D341Med (cell line): ENCODE results near the gene ALOX5AP.

Experiments
- DNase-seq: peaks from one replicate; pipeline ENCODE4 v3.0.0; 2012; ENCODE audit warnings: low spot score

ALOX5AP gene

DNA sequence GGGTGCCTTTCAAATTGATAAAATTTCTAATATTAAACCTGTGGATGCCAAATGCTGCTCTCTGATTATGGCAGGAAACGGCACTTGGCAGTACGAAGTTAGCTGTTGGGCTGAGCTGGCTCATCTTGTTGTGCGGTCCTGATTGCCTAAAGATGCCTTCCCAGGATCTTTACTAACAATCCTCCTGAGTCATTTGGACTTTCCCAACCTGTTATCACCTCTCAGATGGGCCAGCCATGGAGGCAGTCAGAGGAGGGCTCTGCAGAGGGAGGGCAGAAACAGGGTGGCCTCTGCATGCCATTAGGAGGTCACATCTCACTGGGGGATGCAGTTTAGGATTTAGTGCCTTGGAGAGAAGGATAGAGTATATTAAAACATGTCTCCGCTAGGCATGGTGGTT, 27.3 kb downstream of the ALOX5AP start:
- DNase-seq: no peak

DNA sequence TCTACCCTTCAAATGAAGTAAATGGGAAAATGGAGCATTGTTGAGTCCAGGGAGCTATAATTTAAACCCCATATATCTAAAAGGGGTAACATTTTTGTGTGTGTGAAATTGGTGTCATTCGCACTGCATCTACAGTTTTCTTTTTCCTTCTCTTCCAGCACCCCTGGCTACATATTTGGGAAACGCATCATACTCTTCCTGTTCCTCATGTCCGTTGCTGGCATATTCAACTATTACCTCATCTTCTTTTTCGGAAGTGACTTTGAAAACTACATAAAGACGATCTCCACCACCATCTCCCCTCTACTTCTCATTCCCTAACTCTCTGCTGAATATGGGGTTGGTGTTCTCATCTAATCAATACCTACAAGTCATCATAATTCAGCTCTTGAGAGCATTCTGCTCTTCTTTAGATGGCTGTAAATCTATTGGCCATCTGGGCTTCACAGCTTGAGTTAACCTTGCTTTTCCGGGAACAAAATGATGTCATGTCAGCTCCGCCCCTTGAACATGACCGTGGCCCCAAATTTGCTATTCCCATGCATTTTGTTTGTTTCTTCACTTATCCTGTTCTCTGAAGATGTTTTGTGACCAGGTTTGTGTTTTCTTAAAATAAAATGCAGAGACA, 28.6 kb downstream of the ALOX5AP start:
- DNase-seq: no peak

DNA sequence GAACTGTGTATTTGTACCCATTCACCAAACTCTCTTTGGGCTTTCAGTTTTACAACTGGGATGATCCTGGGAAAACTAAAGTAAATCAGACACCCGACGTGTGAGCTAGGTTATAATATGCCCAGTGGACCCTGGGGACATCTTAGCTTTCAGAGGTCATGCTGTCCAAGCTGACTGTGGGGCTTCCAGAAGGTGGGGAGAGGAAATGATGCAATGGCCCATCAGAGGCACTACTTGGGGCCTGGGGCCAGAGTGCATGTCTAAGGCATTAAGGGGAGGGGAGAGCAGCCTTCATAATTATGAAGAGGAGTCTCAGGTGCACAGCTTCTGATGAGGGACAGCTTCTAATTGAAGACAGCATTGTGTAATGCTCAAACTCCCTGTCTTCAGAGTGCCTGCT, 30.9 kb downstream of the ALOX5AP start:
- no peak for DNase-seq

DNA sequence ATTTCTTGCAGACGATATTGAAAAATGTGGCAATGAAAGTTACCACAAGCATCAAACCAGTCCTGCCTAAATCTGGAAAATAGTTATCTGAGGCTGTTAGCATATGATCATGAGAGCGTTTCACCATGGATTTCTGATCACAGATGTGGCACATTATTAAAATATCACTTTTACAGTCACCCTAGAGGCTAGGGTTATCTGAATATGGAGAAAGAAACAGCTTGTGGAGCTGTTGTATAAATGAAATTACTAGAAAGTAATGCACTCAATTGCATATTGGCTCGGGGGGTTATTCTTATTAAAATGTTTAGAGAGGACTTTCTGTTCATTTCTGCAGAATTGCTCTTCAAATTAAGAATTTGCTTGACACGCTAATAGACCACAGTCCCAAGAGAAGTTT, 35.6 kb downstream of the ALOX5AP start:
- no peak for DNase-seq

DNA sequence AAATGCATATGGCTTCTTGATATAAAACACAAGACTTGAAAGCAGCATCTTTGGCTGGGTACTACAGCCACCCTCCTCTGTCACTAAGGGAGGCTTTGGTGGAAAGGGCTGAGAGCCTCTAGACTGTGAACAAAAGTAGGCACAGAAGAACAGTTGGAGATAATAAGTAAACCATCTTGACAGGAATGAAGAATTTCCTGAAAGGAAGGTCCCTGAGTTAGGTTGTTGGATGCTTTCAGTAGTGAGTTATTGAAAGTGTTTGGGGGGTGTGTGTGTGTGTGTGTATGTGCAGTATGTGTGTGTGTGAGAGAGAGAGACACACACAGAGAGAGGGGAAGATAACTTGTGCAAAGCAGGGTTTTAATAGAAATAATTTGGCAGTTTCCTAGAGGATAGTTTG, 38.2 kb downstream of the ALOX5AP start:
- DNase-seq: no peak

DNA sequence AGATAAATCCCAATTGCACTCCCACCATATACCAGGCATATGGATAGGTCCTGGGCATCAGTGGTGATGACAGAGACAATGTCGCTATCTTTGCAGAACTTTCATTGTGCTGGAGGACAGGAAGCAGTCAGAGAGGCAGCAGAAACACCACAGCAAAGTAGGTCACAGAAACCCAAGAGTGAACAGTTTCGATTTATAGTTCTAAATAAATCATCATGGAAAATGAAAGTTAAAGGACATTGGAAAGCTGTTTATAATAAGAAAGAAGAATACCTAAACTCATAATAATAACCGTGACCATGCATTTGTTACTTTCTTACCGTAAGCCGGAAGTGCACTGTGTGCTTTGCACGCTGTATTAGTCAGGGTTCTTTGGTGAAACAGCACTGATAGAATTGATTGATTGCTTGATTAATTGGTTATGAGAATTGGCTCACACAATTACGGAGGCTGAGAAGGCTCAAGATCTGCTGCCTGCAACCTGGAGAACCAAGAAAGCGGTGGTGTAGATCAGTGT, 38.9 kb downstream of the ALOX5AP start:
- DNase-seq: no peak

DNA sequence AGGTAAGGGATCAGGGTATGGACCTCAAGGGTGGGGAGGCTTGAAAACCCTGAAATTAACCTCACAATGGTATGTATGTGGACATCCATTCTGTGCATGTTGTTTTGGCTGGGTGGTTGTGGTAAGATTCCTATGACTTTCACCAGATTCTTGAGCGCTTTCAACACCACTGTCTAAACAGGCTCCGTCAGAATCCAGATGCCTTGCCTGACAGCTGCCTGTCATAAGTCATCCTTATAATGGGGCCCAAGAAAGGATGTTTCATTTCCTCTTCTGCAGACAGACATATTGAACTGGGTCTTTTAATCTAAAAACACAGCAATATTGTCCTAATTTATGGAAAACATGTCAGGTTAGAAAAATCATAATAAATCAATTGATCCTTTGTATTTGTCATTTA, 41.3 kb downstream of the ALOX5AP start:
- no peak for DNase-seq

DNA sequence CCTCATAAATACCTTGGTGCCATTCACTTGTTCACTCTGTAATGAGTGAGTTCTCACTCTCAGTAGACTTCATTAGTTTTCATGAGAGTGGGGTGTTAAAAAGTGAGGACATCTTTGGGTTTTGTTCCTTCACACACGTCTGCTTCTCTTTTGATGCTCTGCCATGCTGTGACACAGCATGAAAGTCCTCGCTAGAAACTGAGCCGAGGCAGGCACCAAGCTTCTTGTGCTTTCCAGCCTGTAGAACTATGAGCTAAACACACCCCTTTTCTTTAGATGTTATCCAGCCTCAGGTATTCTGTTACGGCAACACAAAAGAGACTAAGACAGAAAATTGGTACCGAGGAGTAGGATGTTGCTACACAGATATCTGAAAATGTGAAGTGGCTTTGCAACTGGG, 43.7 kb downstream of the ALOX5AP start:
- DNase-seq: no peak

DNA sequence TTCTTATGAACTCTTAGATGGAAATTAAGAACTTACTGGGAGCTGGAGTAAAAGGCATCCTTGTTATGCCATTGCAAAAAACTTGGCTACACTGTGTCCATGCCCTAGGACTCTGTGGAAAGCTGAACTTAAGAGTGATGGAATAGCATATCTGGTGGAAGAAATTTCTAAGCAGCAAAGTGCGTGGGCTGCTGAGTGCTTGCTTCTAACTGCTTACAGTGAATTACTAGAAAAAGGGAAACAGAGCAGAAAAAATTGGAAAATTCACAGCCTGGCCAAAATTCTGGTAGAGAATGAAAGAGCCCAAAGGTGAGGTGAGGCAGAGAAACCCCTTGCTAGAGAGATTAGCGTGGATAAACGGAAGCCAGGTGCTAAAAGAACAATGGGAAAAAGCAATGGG, 44.3 kb downstream of the ALOX5AP start:
- no peak for DNase-seq

DNA sequence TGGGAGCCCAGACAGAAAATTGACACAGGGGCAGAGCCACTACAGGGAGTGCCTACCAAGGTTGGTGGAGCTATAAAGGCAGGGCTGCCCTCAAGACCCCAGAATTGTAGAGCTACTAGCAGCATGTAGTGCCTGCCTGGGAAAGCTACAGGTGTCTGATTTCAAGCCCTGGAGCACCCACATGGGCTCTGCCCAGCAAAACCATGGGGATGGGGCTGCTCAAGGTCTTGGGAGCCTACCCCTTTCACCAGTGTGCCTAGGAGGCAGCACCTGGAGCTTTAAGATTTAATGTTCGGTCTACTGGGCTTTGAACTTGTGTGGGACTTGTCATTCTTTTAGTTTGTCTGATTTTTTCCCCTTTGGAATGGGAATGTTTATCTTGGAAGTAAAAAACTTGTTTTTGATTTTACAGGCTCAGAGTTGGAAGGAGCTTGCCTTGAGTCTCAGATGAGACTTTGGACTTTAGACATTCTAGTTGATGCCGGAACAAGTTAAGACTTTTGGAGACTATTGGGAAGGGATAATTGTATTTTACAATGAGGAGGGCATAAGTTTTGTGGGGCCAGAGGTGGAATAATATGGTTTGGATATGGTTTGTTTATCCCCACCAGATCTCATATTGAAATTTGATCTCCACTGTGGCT, 45.1 kb downstream of the ALOX5AP start:
- DNase-seq: no peak

DNA sequence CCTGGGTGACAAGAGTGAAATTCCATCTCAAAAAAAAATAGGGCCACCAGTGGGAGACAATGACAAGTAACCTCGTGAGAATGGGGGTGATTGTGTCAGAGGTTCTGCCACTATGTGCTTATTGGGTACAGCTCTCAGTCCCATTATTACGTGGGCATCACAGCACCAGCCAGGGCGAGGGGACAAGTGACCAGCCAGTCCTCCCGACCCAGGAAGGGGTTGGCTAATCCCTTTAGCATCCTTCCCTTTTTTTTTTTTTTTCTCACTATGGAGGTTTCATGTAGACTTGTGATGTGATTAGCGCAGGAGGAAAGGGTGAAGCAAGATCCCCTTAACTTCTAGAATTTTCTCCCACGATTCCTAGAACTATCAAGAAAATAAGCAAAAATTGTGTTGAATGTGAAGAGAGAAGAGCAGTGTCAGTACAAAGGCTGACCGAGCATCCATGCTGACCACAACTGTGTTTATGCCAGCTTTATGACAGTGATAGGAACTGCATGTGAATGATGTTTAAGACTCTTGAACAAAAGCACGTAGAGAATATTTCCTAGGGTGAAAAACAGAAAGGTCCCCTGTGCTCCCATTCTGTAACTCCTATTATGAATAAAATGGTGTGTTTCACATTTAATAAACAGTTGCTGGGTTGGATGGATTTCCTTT, 50.0 kb downstream of the ALOX5AP start:
- DNase-seq: no peak

DNA sequence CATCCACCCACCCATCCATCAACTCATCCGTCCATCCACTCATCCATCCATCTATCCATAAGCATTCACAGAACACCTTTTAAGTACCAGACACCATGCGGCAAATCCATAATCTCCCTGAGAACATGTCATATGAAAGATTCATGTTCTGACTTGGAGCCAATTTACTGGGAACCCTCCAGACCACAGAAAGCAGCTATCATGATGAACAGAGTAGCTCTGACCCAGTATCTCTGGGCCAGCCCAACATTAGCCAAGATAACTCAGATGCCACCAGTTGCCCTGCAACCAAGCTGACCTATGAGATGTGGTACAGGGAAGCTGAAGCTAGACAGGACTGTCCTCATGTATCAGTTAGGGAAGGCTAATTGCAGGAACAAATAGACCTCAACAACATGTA, 51.3 kb downstream of the ALOX5AP start:
- no peak for DNase-seq

DNA sequence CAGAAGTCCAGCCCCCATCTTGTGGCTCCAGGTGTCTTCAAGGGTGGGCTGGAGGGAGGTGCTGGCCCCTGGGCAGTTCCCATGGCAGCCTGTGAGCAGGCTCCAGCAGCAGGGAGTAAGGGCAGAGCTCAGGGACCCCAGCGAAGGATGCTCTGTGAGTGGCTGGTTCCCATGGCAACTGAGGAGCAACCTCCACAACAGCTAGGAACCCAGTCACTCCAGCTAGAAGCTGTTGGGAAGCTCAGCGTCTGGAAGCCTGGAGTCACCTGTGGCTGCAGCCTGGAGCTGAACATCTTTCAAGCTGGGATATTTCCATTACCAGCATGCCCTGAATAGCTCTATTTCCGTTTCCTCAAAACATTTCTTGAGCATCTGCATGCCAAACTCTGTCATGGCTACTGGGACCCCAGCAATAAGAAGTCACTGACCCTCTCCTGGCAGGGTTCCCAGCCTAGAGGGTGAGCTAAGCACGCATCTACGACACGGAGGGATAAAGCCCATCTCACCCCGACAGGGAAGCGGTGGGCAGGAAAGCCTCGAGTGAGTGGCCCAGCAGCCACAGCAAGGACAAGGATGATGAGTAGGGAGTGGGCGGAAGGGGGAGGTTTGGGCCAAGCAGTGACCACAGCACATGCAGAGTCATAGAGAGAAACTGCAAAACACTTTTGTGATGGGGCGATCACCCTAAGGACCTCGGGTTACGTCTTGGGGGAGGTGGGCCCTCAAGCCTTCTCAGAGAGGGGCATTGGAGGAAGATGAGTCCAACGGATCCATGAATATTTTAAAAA, 52.6 kb downstream of the ALOX5AP start:
- no peak for DNase-seq

DNA sequence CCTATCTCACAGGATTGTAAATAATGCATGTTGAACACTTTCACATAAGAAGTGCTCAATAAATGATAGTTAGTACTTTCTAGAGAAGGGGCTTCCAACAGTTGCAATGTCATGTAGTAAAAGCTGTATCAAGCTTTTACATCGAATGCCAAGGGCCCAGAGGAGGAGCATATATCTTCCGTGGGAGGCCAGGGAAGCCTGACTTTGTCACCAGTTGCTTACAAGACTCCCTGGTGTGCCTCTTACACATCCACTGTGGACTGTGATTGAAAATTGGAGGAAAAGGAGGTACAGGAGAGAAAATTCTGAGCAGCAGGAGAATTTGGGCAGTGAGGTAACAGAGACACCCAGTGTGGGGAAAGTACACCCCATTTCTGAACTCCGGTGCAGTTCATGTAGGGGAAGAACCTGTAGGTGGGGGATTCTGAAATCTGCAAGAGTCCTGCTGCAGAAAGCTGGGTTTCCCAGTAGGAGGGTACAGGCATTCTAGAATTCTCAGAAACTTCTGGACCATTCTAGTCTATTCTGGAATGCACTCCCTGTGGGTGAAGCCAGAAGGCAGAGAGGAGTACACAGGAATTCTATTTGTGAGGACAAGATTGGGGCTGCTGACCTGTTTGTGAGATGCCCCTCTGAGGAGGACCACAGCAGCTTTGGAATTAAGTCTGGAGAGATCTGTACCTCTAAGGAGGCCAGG, 54.0 kb downstream of the ALOX5AP start:
- no peak for DNase-seq

DNA sequence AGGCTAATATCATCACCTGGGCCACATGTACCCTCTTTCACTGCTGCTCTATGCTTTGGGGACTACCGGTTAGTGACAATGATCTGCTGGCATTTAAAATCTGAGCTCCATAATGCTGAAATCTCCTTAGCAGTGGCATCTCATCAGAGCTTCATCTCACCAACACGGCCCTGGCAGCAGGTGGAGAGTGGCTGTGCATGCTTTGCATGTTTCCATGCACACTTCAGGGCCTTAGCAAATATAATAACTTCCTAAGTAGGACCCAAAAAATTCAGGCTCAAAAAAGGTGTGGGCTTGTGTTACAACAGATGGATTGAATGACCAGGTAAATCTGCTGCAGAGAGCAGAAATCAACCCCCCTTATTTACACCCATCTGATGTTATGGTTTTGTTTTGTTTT, 55.2 kb downstream of the ALOX5AP start:
- no peak for DNase-seq

DNA sequence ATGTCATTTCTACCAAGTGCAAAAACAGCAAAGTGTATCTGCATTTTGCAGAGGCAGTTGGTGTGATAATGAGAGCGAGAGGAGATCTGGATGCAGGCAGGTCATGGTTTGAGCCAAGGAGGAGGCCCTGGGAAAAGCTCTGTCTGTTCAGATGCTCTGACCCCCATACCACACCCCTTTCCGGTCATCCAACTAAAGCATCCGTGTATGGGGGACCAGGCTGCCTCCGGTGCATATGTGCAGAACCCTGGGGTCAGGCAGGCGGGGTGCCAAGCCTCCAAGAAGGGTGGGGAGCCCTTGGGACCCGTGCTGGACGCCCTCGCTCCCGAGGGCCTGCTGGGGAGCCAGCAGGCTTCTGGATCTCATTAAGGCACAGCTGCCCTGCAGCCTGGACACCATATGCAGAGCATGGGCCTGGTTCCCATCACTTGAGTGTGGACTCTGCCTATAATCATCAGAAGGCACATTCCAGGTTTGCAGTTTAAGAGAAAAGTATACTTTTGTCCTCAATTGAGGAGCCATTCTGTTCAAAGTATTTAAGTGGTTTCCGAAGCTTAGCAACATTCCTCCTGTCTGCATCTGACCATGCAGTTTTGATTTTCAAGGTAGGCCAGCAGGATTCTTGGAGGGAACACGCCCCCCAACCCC, 56.1 kb downstream of the ALOX5AP start:
- no peak for DNase-seq

DNA sequence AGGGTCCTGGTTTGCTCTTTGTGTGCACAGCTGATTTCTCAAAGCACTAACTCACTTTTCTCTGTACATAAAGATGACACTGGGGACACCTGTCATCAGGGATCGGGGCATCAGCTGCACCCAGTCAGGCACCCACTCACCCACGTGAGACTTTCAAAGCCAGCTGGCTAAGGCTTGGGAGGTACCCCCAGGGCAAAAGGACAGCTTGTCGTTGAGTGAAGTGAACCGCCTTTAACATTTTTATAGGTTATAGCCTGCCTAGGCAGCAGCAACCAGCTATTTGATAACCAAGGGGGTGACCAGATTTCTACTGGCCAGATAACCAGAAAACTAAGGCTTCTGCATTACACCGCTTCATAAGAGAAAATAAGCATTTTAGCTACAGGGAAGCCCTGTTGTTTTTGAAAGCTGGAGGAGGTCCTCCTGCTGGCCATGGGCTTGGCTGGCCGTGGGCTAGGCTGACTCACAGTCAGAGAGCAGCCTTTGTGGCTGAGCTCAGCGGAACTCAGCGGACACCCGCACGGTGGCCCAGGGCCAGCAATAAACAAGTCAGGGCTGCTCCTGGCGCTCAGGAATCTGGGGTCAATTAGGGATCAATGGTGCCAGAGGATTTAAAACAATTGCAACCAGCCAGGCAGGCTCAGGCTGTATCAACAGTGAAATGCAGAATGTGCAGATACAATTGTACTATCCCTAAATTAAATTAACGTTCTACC, 57.1 kb downstream of the ALOX5AP start:
- DNase-seq: no peak

DNA sequence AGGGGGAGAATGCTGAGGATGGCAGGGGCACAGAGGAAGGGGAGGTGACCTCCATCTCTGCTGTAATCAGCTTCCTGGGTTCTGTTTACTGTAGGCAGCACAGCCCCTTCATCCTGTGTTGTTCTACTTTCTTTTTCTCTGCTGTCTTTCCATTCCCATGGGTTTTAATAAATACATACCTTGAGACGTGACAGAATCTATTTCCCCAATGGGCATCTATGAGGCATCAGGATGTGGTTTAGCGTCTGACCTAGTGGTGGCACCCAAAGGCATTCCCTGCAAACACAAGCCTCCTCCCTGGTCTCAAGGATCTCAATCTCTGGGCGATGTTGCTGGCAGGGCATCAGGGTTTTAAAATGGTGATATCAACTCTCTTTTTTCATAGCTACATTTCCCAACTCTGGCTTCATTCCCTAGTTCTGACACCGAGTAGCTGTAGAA, 60.8 kb downstream of the ALOX5AP start:
- no peak for DNase-seq

DNA sequence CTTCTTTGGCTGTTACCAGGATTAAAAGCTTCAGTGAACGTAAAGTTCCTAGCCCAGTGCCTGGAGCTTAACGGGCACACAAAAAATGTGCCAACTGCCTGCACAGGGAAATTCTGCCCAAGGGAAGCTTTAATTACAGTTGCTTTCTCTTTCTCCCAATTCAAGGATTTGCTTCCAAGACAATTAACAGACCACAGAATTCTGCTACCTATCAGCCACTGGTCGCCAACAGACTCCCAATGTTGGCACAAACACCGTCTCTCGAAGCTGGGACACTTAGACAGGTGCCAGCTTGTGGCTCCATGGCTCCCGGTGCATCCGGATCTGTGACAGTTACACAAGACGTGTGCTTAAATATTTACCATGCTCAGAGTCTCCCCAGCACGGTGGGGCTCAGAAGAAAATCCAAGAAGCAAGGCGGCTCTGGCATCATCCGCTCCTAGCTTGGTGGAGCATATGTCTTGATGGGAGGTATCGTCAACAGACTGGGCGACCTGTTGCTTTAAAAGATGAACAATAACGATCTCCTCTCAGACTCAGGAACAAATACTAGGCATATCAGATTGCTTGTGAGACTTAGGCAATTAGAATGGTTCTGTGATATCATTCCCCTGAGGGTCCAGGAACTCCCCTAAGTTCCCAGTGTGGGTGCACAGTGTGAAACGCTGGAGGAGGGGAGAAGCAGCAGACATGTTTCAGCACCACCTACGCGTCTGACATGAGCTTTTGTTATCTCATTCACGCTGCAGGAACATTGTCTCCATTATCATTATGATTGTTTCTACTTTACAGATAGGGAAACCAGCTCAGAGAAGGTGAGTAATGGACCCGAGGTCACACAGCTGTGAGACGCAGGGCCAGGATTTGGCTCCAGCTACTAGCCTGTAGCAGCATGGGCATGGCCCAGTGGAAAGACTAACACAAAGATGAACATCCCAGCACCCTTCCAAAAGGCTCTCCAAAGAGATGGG, 61.6 kb downstream of the ALOX5AP start:
- no peak for DNase-seq
